Measurements from ENCODE around the gene ARHGAP15.

Gene ARHGAP15

DNA sequence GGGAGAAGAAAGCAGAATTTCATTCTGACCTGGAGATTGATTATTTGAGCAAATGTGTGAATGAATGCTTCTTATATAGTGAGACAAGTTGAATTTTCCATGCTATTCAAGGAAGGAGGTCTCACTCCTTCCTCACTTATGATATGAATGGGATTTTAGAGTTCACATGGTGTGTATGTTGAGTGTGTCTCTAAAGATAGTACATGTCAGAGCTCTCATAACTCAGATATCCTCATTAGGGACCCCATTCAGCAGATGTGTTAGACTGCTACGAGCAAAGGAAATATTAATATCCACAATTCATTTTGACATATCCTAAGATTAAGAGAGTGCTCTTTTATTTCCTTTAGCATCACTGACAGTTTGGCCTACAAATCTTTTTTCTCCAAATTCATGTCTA lies 368.5 kb downstream of the ARHGAP15 start:
- no peak for TF ChIP-seq TAF1 (IDR thresholded peaks at IDR 0.05; ENCODE audit: low read depth)
- no peak for TF ChIP-seq NFIC (IDR thresholded peaks at IDR 0.05)
- TF ChIP-seq EGR1 (IDR thresholded peaks at IDR 0.05), result no peak
- TF ChIP-seq, protein P1, sequence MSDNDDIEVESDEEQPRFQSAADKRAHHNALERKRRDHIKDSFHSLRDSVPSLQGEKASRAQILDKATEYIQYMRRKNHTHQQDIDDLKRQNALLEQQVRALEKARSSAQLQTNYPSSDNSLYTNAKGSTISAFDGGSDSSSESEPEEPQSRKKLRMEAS (IDR thresholded peaks at IDR 0.05), result no peak
- no peak for TF ChIP-seq CEBPB (IDR thresholded peaks at IDR 0.05)
- no peak for TF ChIP-seq ZBTB7A (IDR thresholded peaks at IDR 0.05; ENCODE audit: low read depth)
- TF ChIP-seq TCF12 (IDR thresholded peaks at IDR 0.05; ENCODE audit: low read depth), result no peak
- TF ChIP-seq REST (IDR thresholded peaks at IDR 0.05; ENCODE audit: low read depth), result no peak
- TF ChIP-seq YY1 (IDR thresholded peaks at IDR 0.05; ENCODE audit: low read depth), result no peak
- no peak for TF ChIP-seq TEAD4 (IDR thresholded peaks at IDR 0.05)
- no peak for TF ChIP-seq USF1 (IDR thresholded peaks at IDR 0.05)
- no peak for TF ChIP-seq FOXM1 (IDR thresholded peaks at IDR 0.05; ENCODE audit: borderline replicate concordance, low read depth)
- TF ChIP-seq EP300 (IDR thresholded peaks at IDR 0.05; ENCODE audit: borderline replicate concordance), result no peak
- no peak for TF ChIP-seq RAD21 (IDR thresholded peaks at IDR 0.05; ENCODE audit: low read depth)
- no peak for TF ChIP-seq CREB1 (IDR thresholded peaks at IDR 0.05; ENCODE audit: low read depth)

DNA sequence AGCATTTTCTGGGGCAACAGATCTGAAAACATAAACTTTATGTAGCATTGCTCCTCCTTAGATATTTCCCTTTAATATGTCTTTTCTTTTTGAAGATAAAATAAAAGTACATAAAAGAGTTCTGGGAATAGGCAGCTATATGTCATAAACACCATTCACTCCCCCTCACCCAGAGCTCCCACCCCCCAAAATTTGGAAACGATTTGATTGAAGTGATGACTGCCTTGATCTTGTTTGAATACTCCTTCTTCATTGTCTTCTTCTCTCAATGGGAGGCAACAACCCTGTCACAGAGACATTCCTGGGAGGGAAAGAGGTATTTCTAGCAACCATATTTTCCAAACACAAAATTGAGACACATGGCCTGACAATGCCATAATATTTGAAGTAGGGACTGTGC lies 369.3 kb downstream of the ARHGAP15 start:
- no peak for TF ChIP-seq USF1 (IDR thresholded peaks at IDR 0.05)
- no peak for TF ChIP-seq FOXM1 (IDR thresholded peaks at IDR 0.05; ENCODE audit: borderline replicate concordance, low read depth)
- no peak for TF ChIP-seq TCF12 (IDR thresholded peaks at IDR 0.05; ENCODE audit: low read depth)
- TF ChIP-seq REST (IDR thresholded peaks at IDR 0.05; ENCODE audit: low read depth), result no peak
- no peak for TF ChIP-seq CEBPB (IDR thresholded peaks at IDR 0.05)
- TF ChIP-seq EGR1 (IDR thresholded peaks at IDR 0.05), result no peak

- TF ChIP-seq, protein P1 (IDR thresholded peaks at IDR 0.05), result no peak
- TF ChIP-seq TCF12 (IDR thresholded peaks at IDR 0.05; ENCODE audit: low read depth) (no peak), EGR1 (IDR thresholded peaks at IDR 0.05) (no peak), ZBTB7A (IDR thresholded peaks at IDR 0.05; ENCODE audit: low read depth) (no peak), EP300 (IDR thresholded peaks at IDR 0.05; ENCODE audit: borderline replicate concordance) (no peak), TEAD4 (IDR thresholded peaks at IDR 0.05) (no peak), TAF1 (IDR thresholded peaks at IDR 0.05; ENCODE audit: low read depth) (no peak), FOXM1 (IDR thresholded peaks at IDR 0.05; ENCODE audit: borderline replicate concordance, low read depth) (no peak), REST (IDR thresholded peaks at IDR 0.05; ENCODE audit: low read depth) (no peak), CEBPB (IDR thresholded peaks at IDR 0.05) (no peak), YY1 (IDR thresholded peaks at IDR 0.05; ENCODE audit: low read depth) (no peak), RAD21 (IDR thresholded peaks at IDR 0.05; ENCODE audit: low read depth) (no peak), CREB1 (IDR thresholded peaks at IDR 0.05; ENCODE audit: low read depth) (no peak), USF1 (IDR thresholded peaks at IDR 0.05) (no peak), NFIC (IDR thresholded peaks at IDR 0.05) (no peak)
Observed at GRCh38 chr2:143499061-143499460, 369.8 kb downstream of the ARHGAP15 start.

DNA sequence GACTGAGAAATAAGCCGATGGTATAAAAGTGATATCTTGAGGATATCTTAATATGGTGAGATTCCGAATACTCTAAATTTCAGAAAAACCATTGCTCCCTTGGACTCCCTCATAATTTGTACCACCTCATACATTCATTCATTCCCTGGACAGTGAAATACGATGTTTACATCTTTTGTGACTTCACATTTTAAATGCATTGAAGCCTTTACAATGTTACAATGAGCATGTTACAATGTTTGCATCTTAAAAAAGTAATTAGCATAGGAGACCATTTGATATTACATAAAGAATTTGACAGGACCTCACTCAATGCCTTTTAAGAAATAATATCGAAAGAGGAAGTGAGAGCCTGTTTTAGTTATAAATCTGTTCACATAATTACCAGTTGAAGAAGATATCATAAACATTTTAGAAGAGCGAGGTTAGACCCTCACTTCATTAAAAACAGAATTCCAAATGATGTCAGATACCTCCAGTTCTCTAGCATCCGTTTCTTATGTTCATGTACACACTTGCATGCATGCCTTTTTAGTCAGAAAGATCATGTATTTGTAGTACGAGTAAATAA lies 372.0 kb downstream of the ARHGAP15 start:
- no peak for TF ChIP-seq NFIC (IDR thresholded peaks at IDR 0.05)

Measured in Ishikawa (cell line).